NCI-H526 (cell line): ENCODE data around the gene ATP2C2.
"Not testable (repeated sequence)": the region's sequence is repeated elsewhere in the genome, so short reads cannot be mapped to it uniquely, and the experiment has no call there.

Experiments
- DNase-seq, 2 experiments: peaks; one replicate each; lab custom pipeline; 2025; lab: John Stamatoyannopoulos, UW

Gene ATP2C2

DNA sequence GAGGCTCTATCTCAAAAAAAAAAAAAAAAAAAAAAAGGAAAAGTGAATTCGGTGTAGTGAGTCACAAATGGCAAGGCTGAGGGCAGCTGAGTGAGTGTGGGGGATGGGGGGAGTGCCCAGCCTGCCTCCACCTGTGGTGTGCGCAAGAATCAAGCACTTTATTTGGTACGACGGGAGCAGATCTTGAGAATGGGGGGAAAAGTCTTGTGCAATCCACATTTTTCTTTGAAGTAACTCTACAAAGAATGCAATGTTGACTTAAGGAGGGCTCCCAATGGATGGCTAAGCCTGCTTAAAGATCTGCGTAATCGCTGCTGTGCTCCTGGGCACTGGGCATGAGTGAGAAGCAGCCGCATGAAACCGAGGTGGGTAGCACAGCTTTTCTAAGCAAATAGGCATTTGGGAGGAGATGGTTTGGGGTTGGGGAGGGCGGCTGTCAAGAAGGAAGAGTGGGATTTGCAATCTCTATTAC lies 28.2 kb downstream of the ATP2C2 start:
- DNase-seq, result no peak

DNA sequence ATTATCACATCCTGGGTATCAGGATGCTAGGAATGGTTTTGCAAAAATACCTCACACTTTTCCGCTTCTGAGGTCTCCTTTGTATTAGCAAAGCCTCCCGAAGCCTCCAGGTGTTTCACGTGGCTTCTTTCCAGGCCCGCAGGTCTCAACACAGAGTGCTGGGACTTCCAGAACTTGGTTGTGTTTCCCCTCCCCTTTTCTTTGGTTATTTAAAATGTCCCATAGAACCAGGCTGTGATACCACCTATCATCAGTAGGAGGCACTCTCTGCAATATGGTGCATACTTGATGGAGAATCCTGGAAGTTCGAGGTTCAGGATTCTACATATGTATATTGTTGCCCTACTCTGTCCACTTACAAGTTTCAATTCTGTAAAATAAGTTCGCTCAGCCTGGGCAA lies 28.8 kb downstream of the ATP2C2 start:
- DNase-seq, result no peak

- no peak for DNase-seq
Observed at GRCh38 chr16:84398701-84399100, 30.4 kb downstream of the ATP2C2 start.

- DNase-seq, result not testable (repeated sequence)
Observed at GRCh38 chr16:84399912-84400311, 31.6 kb downstream of the ATP2C2 start.

GRCh38 chr16:84403435-84403834 lies 35.1 kb downstream of the ATP2C2 start:
- not testable (repeated sequence) for DNase-seq

- no peak for DNase-seq
Observed at GRCh38 chr16:84404324-84404723, 36.0 kb downstream of the ATP2C2 start.

DNA sequence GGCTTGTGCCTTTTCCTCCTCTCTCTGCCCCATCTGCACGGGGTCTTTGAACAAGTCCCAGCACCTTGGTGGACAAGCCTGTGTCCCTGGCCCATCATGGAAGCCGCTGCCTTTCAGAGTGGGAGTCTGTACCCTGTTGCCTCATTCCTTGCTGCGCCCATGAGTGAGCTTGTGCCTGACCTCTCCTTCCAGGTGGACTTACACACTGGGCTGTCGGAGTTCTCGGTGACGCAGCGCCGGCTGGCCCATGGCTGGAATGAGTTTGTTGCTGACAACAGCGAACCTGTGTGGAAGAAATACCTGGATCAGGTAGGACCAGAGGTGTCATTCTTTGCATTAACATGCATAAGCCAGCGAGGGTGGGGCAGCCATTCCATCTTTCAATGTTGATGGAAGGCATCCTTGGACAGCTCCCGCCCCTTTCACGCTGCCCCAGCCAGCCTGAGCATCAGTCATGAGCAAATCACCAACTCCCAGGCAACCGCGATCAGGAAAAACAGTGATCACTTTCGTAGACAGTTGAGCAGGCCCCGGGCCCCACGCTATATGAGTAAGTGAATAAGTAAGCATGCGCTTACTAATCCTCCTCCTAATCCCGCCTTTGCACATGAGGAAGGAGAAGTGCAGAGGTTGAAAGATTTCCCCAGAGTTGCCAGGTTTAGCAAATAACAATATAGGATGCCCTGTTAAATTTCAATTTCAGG lies 36.8 kb downstream of the ATP2C2 start:
- no peak for DNase-seq

- DNase-seq, result no peak
Observed at GRCh38 chr16:84406006-84406963, 37.9 kb downstream of the ATP2C2 start.

DNA sequence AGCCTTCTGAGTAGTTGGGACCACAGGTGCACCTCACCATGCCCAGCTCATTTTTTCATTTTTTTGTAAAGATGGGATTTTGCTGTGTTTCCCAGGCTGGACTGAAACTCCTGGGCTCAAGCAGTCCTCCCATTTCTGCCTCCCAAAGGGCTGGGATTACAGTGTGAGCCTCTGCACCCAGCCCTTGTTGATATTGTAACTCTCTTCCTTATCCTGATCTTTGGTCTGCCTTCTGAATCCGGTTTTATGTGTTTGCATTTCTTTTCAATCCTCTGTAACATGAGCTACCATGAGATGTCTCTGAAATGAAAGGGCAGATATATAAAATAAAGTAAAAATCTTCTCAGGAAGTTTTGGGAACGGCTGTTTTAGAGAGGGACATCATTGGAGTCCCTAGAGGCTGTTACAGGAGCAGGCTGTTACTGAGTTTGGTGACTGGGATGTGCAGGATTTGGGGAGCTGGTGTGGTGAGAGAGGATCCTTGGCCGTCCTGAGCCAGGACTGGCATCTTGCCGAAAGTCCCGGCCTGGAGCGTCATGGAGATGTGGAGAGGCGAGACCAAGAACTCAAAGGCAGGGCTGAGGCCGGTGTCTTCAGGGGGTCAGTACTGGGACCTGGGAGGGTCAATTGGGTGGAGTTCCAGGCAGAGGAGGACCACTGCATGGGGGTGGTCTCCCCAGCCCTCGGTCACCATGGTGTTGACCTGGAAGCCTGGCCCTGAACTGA lies 39.4 kb downstream of the ATP2C2 start:
- no peak for DNase-seq

GRCh38 chr16:84408314-84408690 lies 40.0 kb downstream of the ATP2C2 start:
- no peak for DNase-seq

GRCh38 chr16:84408856-84409255 lies 40.5 kb downstream of the ATP2C2 start:
- DNase-seq, result no peak

- DNase-seq, result no peak
Observed at GRCh38 chr16:84410361-84411138, 42.2 kb downstream of the ATP2C2 start.

- no peak for DNase-seq
Observed at GRCh38 chr16:84411768-84412167, 43.4 kb downstream of the ATP2C2 start.

GRCh38 chr16:84412262-84412661 lies 43.9 kb downstream of the ATP2C2 start:
- no peak for DNase-seq

DNA sequence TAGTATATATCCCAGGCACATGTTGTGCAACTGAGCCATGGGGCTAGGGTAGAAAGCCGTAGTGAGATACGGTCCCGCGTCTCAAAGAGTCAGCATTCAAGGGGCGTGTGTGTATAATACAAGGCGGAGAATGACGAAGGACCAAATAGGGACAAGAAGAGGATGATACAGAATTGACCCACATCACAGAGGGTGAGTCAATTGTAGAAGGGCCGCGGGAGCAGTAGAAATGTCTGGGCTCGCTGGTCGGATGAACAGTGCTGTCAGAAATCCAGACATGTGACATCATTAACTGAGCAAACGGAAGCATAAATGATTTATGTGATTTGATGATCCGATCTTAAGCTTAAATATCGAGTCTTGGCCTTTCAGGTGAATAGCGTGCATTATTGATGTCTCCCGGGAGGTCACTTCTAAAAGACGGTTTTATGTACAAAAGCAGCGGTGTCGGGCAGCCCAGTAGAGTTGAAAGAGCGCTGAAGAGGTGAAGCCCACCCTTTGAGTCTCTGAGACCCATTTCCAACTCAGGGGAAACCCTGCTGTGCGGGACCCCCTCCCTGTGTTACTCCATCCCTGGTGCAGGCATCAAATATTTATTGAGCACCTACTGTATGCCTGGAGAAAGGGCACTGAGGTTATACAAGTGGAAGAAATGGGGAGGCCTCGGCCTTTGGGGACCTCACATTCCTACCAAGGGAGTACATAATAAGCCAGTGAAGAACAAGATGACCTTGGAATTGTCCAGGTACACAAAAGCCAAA lies 45.1 kb downstream of the ATP2C2 start:
- no peak for DNase-seq

DNA sequence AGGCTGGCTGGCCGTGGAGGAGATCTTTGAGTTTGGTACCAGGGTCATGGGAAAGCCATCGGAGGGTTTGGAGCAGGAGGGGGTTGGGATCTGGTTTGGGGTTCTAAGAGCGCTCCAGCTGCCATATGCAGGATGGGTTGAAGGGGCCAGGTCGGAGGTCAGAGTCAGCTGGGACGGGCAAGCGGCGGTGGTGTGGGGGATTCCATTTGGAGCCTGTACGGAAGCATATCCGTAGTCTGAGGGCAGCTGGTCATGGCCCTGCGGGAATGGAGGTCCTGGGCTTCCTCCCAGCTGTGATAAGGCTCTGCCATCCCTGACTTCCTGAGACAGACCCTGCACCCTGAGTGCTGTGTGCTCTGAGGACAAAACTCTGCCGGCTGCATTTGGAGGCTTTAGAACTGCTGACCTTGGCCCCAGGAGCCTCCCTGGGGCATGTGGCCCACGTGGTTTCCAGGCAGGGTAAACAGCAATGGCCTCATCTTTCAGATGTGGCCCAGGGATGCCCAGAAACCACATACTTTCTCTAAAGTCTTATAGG lies 46.5 kb downstream of the ATP2C2 start:
- no peak for DNase-seq

GRCh38 chr16:84416407-84417321 lies 48.3 kb downstream of the ATP2C2 start:
- no peak for DNase-seq

GRCh38 chr16:84418056-84418849 lies 49.9 kb downstream of the ATP2C2 start:
- DNase-seq, result no peak

DNA sequence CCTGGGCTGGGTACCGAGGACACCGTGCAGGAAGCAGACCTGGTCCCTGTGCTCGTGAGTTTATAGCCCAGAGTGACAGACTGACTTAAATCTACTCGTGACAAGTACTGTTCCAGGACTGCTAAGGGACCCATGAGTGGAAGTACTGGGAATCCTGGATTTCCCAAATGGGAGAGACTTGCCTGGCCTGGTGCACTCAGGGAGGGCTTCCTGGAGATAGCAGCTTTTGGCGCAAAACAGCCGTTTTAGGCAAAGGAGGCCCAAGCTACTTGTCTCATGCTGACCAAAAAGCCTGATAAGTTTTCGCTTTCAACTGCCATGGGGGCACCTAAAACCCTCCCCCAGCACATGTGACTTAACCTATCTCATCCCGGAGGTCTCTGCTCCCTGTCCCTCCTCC lies 51.4 kb downstream of the ATP2C2 start:
- DNase-seq, result no peak
